ENCODE results near the gene PYGM.

- TF ChIP-seq EP300 (IDR thresholded peaks at IDR 0.05) (no peak), CTCF (IDR thresholded peaks at IDR 0.05) (no peak), POLR2A (IDR thresholded peaks at IDR 0.05) (no peak)
These were observed 24.7 kb downstream of the PYGM start for GRCh38 chr11:64734811-64735724.
